ENCODE data around the gene PROB1. TPM values are rescaled to one million over a fixed set of nuclear protein-coding genes. Genes with fewer than 3 reads are reported as not detected.

The PROB1 gene
- total and polyA plus RNA-seq, 2 of the 13 experiments (the other 11 are each of a cell fraction or from before 2014, with no cell fraction given) = 0.69 to 1.1 TPM

- TF ChIP-seq POLR2A (IDR thresholded peaks at IDR 0.05; ENCODE audit: insufficient read depth in 1 of 2, low read depth in 2 of 2, low read length in 2 of 2) = peak; percentile 56 to 65
- TF ChIP-seq, protein P1, sequence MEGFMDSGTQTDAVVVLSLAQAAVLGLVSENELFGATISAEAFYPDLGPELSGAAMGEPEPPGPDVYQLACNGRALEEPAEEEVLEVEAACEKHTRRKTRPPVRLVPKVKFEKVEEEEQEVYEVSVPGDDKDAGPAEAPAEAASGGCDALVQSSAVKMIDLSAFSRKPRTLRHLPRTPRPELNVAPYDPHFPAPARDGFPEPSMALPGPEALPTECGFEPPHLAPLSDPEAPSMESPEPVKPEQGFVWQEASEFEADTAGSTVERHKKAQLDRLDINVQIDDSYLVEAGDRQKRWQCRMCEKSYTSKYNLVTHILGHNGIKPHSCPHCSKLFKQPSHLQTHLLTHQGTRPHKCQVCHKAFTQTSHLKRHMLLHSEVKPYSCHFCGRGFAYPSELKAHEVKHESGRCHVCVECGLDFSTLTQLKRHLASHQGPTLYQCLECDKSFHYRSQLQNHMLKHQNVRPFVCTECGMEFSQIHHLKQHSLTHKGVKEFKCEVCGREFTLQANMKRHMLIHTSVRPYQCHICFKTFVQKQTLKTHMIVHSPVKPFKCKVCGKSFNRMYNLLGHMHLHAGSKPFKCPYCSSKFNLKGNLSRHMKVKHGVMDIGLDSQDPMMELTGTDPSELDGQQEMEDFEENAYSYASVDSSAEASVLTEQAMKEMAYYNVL (CRISPR knock-in tag; IDR thresholded peaks at IDR 0.05; ENCODE audit: borderline replicate concordance) = peak; percentile 64; the same call in 1 of the 2 replicates
- peak; percentile 75 for TF ChIP-seq YEATS4 (CRISPR knock-in tag; IDR thresholded peaks at IDR 0.05; ENCODE audit: borderline replicate concordance)
- TF ChIP-seq NPAS2 (CRISPR knock-in tag; IDR thresholded peaks at IDR 0.05; ENCODE audit: borderline replicate concordance) = no peak
- TF ChIP-seq ZNF335 (CRISPR knock-in tag; IDR thresholded peaks at IDR 0.05) = peak; percentile 37; the same call in 1 of the 2 replicates
- peak; percentile 89 for TF ChIP-seq MEF2D (CRISPR knock-in tag; IDR thresholded peaks at IDR 0.05)
- peak; percentile 60 for TF ChIP-seq SP2 (CRISPR knock-in tag; IDR thresholded peaks at IDR 0.05)
- TF ChIP-seq ZNF577 (CRISPR knock-in tag; IDR thresholded peaks at IDR 0.05; ENCODE audit: borderline replicate concordance, low read depth) = no peak
- TF ChIP-seq ETV5 (CRISPR knock-in tag; IDR thresholded peaks at IDR 0.05; ENCODE audit: borderline replicate concordance) = no peak
- TF ChIP-seq MAFF (IDR thresholded peaks at IDR 0.05; ENCODE audit: low read depth, low read length) = no peak
- peak; percentile 70 for TF ChIP-seq RBFOX2 (IDR thresholded peaks at IDR 0.05; ENCODE audit: low read depth, low read length)
- no peak for TF ChIP-seq NFAT5 (CRISPR knock-in tag; IDR thresholded peaks at IDR 0.05)
- peak; percentile 56; the same call in 1 of the 2 replicates for TF ChIP-seq PAX8 (CRISPR knock-in tag; IDR thresholded peaks at IDR 0.05; ENCODE audit: borderline replicate concordance)
- peak; percentile 85 for TF ChIP-seq RFX3 (CRISPR knock-in tag; IDR thresholded peaks at IDR 0.05)
- TF ChIP-seq SUZ12 (IDR thresholded peaks at IDR 0.05; ENCODE audit: low read depth, low read length) = no peak
- TF ChIP-seq, protein P2, sequence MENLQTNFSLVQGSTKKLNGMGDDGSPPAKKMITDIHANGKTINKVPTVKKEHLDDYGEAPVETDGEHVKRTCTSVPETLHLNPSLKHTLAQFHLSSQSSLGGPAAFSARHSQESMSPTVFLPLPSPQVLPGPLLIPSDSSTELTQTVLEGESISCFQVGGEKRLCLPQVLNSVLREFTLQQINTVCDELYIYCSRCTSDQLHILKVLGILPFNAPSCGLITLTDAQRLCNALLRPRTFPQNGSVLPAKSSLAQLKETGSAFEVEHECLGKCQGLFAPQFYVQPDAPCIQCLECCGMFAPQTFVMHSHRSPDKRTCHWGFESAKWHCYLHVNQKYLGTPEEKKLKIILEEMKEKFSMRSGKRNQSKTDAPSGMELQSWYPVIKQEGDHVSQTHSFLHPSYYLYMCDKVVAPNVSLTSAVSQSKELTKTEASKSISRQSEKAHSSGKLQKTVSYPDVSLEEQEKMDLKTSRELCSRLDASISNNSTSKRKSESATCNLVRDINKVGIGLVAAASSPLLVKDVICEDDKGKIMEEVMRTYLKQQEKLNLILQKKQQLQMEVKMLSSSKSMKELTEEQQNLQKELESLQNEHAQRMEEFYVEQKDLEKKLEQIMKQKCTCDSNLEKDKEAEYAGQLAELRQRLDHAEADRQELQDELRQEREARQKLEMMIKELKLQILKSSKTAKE (CRISPR knock-in tag; IDR thresholded peaks at IDR 0.05; ENCODE audit: borderline replicate concordance) = no peak
- TF ChIP-seq, protein P3, sequence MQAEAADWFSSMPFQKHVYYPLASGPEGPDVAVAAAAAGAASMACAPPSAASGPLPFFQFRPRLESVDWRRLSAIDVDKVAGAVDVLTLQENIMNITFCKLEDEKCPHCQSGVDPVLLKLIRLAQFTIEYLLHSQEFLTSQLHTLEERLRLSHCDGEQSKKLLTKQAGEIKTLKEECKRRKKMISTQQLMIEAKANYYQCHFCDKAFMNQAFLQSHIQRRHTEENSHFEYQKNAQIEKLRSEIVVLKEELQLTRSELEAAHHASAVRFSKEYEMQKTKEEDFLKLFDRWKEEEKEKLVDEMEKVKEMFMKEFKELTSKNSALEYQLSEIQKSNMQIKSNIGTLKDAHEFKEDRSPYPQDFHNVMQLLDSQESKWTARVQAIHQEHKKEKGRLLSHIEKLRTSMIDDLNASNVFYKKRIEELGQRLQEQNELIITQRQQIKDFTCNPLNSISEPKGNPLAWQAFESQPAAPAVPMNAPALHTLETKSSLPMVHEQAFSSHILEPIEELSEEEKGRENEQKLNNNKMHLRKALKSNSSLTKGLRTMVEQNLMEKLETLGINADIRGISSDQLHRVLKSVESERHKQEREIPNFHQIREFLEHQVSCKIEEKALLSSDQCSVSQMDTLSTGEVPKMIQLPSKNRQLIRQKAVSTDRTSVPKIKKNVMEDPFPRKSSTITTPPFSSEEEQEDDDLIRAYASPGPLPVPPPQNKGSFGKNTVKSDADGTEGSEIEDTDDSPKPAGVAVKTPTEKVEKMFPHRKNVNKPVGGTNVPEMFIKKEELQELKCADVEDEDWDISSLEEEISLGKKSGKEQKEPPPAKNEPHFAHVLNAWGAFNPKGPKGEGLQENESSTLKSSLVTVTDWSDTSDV (CRISPR knock-in tag; IDR thresholded peaks at IDR 0.05) = no peak
- no peak for TF ChIP-seq REL (CRISPR knock-in tag; conservative IDR thresholded peaks at IDR 0.05)
Measured at GRCh38 chr5:139403787-139404483, 9.0 kb upstream of the PROB1 start, which contains the start of gene SPATA24 (continued).
